GM18499 (cell line): ENCODE measurements around the gene SQSTM1.
"Not testable (repeated sequence)": the region's sequence is repeated elsewhere in the genome, so short reads cannot be mapped to it uniquely, and the experiment has no call there.

Source experiments
- ATAC-seq: cut with Tn5 transposase; IDR thresholded peaks from one replicate; pipeline ENCODE4 v1.9.1; 2021; ENCODE audit warnings: moderate number of reproducible peaks; ENCODE audit not compliant: insufficient read depth, unreplicated experiment

SQSTM1 gene

GRCh38 chr5:179870403-179870903 is 49.7 kb downstream of the SQSTM1 start:
- ATAC-seq, result no peak

DNA sequence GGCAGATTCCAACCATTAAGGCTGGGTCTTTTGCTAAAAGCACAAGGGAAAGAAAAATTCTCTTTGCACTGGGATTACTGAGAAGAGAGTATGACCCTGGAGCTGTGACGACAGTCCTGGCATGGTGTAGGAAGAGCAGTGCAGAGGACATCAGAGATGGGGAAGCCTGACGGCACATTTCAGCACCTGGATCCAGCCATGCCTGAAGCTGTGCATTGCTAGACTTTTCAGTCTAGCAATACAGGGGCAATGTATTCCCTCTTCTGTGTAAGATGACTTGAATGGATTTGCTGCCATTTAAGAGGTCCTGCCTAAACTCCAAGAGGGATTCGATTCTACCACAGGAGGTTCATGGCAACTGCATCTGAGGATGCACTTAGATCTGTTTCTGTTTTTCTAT is 50.2 kb downstream of the SQSTM1 start:
- no peak for ATAC-seq

DNA sequence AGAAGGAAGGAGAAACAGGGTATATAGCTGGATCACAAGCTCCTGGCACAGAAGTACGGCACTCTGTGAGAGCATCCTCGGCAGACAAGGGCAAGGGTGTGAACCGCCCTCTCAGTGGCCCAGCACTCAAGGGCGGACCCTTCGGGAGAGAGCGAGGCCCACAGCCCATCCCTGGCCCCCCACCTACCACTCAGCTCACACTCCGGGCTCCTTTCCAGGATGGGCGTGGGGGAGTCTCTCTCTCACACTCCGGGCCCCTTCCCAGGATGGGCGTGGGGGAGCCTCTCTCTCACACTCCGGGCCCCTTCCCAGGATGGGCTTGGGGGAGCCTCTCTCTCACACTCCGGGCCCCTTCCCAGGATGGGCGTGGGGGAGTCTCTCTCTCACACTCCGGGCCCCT is 50.8 kb downstream of the SQSTM1 start:
- ATAC-seq, result not testable (repeated sequence)

GRCh38 chr5:179872055-179872827 is 51.5 kb downstream of the SQSTM1 start:
- ATAC-seq, result no peak

GRCh38 chr5:179872828-179873575 is 52.3 kb downstream of the SQSTM1 start:
- no peak for ATAC-seq

GRCh38 chr5:179873588-179874110 is 52.9 kb downstream of the SQSTM1 start:
- no peak for ATAC-seq

DNA sequence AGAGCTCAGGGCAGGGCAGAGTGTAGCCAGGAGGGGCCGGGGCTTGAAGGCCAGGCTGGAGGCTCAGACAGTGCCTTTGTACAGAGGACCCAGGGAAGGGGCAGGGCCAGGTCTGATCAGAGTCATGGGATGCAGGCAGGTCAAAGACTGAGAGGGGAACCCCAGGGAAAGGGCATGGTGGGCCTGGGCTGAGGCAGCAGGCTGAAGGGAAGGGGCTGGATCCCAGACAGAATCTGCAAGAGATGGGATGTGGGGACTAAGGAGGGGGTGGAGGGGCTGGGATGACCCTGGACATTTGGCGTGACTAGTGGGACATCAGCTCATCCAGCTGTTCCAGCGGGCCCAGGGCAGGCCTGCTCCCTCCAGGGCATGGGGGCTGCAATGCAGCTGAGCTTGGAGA is 53.4 kb downstream of the SQSTM1 start:
- ATAC-seq, result no peak

DNA sequence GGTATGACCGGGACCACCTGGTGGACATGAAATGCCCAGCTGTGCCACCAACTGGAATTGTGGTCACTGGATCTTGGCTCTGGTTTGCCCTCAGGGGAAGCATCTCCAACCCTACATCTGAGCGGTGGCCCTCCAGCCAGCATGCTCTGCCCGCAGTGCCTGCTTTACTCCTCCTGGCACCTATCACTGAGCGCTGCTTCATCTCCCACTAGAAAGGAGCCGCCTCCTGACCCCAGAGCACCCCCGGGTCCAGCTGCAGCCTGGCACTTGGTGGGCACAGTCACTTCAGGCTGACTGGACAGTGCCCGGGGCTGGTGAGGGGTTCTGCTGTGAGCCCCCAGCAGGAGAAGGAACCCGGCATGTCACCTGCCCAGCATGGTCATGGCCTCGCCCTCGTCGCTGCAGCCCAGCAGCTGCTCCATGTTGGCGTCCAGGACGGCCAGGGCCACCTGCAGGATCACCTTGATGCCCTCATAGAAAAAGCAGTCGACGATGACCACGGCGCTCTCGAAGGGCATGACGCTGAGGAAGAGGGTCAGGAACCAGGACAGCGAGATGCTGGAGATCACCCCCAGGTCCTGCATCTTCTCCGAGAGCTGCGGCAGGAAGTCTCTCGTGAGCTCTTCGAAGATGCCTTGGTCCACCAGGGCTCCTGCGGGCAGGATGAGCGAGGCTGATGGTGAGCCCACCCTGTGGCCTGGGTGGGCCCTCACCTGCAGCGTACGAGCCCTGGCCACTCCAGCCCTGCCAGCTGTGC is 54.0 kb downstream of the SQSTM1 start:
- ATAC-seq, result no peak

DNA sequence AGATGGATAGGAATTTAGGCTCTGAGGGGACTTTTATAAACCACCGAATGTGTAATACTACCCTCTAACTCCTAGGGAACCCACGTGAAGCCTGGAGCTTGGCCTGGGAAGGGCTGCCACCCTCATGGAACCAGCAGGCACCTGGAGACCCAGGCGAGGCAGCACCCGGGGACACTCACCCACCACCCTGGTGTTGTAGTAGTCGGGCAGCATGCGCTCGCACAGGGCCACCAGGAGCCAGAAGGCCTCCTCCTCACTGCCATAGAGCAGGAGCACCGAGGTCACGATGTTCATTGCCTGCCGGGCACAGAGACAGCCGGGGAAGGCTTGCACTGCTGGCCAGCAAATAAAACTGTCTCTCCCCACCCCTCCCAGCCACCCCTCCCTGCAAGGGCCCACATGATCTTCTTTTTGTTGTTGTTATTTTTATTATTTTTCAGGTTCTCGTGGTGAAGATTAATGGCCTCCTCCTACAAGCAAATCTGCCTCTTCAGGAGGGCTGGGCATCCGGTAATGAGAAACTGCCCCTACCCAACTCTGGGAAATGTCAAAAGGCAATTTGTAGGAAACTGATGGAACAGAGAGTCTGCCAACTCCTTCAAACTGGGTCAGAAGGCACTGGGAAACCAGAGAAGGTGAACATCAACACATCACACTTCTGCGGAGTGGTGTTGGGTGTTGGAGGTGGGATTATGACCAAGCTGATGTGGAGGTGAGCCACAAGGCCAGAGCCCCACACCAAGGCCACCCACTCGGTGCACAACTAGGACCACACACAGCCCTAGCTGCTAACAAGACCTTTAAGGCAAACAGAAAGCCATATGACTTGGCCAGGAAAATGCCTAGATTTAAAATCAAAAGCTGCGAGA is 55.3 kb downstream of the SQSTM1 start:
- ATAC-seq, result no peak

GRCh38 chr5:179876610-179876952 is 55.9 kb downstream of the SQSTM1 start:
- no peak for ATAC-seq

DNA sequence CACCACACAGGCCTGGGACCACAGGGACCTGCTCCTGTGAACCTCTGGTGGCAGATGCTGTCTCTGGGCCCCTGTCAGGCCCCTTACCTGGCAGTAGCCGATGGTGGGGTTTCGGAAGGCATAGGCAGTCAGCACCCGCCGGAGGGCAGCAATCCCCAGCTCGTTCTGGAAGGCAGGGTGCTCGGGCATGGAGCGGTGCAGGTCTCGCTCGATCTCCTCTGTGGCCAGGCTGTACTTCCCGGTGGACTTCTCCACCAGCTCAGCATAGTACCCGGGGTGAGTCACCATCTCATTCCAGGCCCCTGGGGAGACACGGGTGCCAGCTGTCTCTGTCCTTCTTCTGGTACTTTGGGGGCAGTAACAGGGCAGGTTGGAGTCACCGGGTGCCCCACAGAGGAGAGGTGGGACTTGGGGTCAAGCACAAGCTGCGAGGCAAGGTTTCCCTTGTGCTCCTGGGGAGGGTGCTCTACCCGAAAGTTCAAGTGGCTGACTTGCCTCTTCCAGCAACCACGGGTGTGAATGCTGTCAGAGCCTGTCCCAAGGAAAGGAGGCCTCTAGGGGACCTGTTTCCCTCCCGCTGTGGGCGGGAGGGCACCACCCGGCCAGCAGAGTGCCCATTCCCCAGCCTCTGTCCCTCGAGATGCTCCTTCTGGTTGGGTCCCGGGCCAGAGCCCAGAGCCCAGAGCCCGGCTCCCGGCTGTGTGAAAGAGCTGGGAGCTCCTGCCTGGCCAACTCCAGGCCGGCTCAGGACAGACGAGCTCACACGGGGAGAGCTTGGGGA is 57.7 kb downstream of the SQSTM1 start:
- ATAC-seq, result no peak

DNA sequence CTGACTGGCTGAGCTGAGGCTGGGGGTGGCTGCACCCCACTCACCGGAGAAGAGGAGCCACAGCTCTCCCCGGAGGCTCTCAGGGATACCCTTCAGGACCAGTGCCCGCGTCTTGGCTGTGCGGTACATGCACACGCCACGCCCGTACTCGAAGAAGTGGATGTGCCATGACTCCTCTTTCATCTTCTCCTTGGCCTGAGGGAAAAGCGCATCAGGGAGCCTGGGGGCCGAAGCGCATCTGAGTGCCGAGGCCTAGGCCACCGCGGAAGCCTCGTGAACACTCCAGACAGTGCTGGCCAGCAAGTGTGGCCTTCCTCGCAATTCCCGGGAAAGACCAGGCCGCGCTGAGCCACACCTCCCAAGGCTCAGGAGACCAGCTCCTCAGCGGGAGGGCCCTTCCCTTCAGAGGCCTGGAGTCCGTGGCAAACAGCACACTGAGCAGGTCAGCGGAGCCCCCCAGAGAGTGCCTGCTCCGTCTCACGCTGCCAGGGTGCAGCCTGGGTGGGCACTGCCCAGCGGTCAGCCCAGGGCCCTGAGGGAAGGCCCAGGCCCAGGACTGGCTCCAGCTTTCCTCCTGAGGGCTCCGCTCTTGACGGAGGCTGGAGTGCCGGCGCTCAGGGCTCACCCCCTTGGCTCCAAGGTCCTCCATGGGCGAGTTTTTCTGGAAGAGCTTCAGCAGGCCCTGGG is 58.4 kb downstream of the SQSTM1 start:
- no peak for ATAC-seq

DNA sequence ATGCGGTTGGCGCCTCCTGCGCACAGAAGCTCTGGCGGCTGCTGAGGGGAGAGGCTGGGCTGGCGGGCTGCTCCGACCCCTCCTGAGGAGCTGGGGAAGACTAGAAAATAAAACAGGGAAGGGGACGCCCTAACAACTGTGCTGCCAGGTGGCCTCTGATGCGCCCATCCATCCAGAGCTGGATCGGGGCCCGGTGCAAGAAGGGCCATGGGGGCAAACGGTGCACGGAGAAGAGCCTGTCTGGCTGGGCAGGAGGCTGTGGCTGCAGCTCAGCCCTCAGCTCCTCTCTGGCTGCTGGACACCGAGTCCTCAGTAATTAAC is 58.9 kb downstream of the SQSTM1 start:
- ATAC-seq, result no peak

DNA sequence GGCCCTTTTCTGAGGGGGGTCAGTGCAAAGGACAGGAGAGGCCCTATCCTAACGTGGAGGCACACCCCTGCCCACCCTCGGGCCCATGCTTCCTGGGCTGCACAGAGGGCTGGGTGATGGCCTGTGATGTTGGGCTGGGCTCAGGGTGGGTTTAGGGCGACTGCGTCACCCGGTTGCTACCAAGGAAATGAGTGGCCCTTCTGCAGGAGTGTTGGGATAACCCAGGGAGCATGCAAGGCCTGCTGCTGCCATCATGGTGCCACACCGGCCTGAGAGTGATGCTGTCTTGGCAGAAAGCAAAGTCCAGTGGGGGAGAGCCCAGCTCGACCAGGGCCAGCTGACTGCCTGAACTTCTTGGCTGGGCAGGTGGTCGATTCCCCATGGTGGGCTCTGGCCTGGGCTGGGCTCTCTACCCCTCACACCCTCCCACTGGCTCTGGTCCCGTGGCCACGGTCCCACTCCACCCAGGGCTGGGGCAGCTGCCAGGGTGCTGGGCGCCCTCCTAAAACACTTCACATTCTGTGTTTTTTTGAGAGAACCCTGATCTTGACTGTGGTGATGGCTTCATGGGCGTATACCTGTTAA is 59.5 kb downstream of the SQSTM1 start:
- ATAC-seq, result no peak

DNA sequence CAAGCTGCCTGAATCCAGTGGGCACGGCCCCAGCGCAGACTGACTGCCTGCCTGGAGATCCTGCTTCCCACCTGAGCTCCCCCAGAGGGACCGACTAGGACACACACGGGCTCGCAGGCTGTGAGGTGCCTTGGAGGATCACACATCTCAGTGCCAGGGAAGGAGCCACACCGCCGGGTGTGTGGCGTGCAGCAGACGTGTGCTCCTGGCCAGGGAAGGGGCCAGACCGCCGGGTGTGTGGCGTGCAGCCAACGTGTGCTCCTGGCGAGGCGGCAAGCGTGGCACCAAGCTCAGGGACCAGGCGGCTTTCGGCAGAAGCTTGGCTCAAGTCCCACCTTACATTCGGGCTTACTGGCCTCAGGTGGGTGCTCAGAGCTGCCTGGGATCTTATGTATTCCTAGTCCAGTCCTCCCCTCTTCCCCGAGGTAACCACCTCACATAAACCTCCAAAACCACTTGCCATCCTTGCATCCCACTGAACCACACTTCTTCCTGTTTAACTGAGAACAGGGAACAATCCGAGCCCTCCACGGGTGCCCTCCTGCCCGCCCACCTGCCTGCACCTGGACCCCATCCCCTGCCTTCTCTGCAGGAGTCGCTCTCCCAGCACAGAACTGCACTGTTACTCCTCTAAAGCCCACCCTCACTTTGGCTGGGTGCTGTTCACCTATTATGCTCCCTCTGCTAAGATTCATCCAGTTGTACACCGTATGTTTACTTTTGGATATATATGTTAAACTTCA is 60.3 kb downstream of the SQSTM1 start:
- ATAC-seq, result no peak

DNA sequence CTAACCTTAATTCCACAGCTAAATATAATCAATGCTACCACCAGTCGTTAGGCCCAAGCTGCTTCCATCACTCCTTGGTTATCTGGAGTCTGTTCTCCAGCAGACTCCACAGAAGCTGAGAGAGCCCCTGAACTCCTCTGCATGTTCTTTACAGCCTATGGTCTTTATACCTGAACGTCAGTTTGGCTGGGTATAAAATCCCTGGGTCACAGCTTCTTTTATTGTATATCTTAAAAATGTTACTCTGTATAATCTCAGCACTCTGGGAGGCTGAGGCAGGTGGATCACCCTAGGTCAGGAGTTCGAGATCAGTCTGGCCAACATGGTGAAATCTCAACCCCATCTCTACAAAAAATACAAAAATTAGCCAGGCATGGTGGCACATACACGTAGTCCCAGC is 61.6 kb downstream of the SQSTM1 start:
- ATAC-seq, result no peak

GRCh38 chr5:179883163-179883562 is 62.5 kb downstream of the SQSTM1 start:
- no peak for ATAC-seq
